NT2/D1 (cell line): Measurements from ENCODE around the gene PFKFB3.
"Not testable (repeated sequence)": the region's sequence is repeated elsewhere in the genome, so short reads cannot be mapped to it uniquely, and the experiment has no call there.

Experiments used
- DNase-seq: peaks from one replicate; pipeline ENCODE4 v3.0.0-alpha.2; 2011; ENCODE audit warnings: low read depth, low spot score
- H3K27me3 ChIP-seq: 2 replicates; pipeline ENCODE4 v1.6.0; 2011; ENCODE audit warnings: mild to moderate bottlenecking; ENCODE audit not compliant: insufficient read length, insufficient read depth
- H3K36me3 ChIP-seq: 2 replicates; pipeline ENCODE4 v1.6.1; 2011; ENCODE audit warnings: mild to moderate bottlenecking, low read length, mixed read lengths; ENCODE audit not compliant: insufficient read depth, insufficient read length
- H3K4me1 ChIP-seq: 2 replicates; pipeline ENCODE4 v1.5.1; 2011; ENCODE audit not compliant: insufficient read depth, insufficient read length
- H3K4me3 ChIP-seq: 2 replicates; pipeline ENCODE4 v1.5.1; 2011; ENCODE audit warnings: low read depth; ENCODE audit not compliant: insufficient read length
- H3K9ac ChIP-seq: 2 replicates; pipeline ENCODE4 v1.6.0; 2011; ENCODE audit warnings: low read depth; ENCODE audit not compliant: insufficient read length
- H3K9me3 ChIP-seq: 2 replicates; pipeline ENCODE4 v1.5.1; 2011; ENCODE audit warnings: mild to moderate bottlenecking, low read length; ENCODE audit not compliant: insufficient read depth
- SUZ12 ChIP-seq: IDR thresholded peaks from 2 replicates; pipeline ENCODE4 v1.6.1; 2011; ENCODE audit not compliant: insufficient read length, insufficient read depth; ENCODE audit errors: extremely low read depth
- YY1 ChIP-seq: IDR thresholded peaks from 2 replicates; pipeline ENCODE4 v1.6.1; 2011; ENCODE audit not compliant: insufficient read length, insufficient read depth
- ZNF274 ChIP-seq: IDR thresholded peaks from 2 replicates; pipeline ENCODE4 v1.6.1; 2011; ENCODE audit warnings: mild to moderate bottlenecking, low read depth, low read length

PFKFB3 gene

DNA sequence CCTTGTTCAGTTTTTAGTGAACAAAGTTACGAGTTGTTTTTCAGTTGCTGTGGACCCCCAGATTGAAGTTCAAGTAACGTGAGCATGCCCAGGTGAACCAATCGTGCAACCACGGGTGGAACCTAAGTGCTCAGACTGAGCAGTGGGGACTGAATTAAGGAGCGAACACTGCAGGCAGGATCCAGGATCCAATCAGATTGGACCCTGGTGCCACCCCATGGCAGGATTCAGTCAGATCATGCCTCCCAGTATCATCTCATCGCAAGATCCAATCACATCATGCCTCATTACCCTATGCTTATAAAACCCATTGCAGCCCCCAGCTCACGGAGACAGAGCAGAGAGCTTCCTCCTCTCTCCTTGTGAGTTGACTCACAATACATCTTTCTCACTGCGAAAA lies 80.9 kb downstream of the PFKFB3 start:
- no peaks in the 10 kb centered on the region for H3K36me3 ChIP-seq
- TF ChIP-seq ZNF274 (no peak), YY1 (no peak), SUZ12 (no peak)
- H3K27me3 ChIP-seq, result no peaks in the 10 kb centered on the region
- H3K4me1 ChIP-seq, result peaks cover 4% of the 10 kb centered on the region
- no peaks in the 10 kb centered on the region for H3K9me3 ChIP-seq
- no peak overlapping the region for H3K9ac ChIP-seq
- DNase-seq, result no peak
- H3K4me3 ChIP-seq, result no peak overlapping the region

DNA sequence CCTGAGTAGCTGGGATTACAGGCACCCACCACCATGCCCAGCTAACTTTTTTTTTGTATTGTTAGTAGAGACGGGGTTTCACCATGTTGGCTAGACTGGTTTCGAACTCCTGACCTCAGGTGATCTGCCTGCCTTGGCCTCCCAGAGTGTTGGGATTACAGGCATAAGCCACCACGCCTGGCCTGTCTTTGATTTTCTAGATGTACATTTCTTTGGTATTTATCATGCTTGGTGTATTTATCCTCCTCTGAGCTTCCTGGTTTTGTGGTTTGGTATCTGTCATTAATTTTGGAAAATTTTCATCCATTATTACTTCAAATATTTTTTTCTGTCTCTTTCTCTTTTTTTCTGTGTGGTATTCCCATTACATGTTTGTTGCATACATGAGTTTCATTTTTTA lies 87.9 kb downstream of the PFKFB3 start:
- not testable (repeated sequence) for H3K27me3 ChIP-seq, H3K9ac ChIP-seq, DNase-seq, H3K4me3 ChIP-seq, H3K4me1 ChIP-seq, H3K9me3 ChIP-seq, H3K36me3 ChIP-seq

DNA sequence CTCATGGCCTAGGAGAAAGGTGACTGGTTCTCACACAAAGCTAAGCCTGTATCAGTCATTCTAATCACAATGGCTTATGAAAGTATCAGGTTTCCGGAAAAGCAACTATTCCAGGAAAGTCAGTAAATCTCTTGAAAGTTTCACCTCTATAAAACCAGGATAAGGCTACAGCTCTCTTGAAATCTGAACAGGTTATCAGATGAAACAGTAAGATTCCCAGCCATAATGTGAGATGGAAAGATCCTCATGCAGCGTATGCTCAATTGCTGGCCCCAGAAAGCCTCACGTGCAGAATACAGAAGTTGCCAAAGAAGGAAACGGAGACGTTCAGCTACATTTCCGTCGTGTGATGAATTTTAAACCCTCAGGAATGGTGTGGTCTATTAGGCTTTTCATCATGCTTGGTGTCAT lies 90.0 kb downstream of the PFKFB3 start:
- Histone ChIP-seq H3K4me1 (no peaks in the 10 kb centered on the region), H3K27me3 (no peaks in the 10 kb centered on the region), H3K4me3 (no peak overlapping the region), H3K9ac (no peak overlapping the region), H3K9me3 (peaks cover 9% of the 10 kb centered on the region; the same call in 1 of the 2 replicates), H3K36me3 (no peaks in the 10 kb centered on the region)
- DNase-seq, result no peak
- no peak for TF ChIP-seq YY1
- no peak for TF ChIP-seq ZNF274

DNA sequence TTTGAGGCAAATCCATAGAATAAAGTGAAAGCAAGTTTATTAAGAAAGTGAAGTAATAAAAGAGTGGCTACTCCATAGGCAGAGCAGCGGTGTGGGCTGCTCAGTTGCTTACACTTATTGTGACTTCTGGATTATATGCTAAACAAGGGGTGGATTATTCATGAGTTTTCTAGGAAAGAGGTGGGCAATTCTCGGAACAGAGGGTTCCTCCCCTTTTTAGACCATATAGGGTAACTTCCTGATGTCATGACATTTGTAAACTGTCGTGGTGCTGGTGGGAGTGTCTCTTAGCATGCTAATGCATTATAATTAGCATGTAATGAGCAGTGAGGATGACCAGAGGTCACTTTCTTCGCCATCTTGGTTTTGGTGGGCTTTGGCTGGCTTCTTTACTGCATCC lies 93.7 kb downstream of the PFKFB3 start:
- not testable (repeated sequence) for H3K4me3 ChIP-seq, H3K4me1 ChIP-seq, H3K27me3 ChIP-seq, H3K36me3 ChIP-seq, H3K9me3 ChIP-seq, H3K9ac ChIP-seq, DNase-seq

DNA sequence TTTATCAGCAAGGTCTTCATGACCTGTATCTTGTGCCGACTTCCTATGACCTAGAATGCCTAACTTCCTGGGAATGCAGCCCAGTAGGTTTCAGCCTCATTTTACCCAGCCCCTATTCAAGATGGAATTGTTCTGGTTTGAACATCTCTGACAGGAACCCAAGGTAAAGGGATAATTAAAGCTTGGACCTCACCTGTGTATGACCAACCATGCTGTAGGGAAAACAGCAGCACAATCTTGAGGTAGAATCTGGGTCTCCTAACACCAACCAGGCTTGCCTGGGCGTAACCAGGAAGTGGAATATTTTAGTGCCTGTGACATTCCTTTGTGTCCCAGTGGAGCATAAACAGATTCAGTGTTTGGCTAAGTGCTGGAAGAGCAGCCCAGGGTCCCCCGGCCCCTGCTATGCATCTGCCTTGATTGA lies 94.1 kb downstream of the PFKFB3 start:
- H3K9ac ChIP-seq, result no peak overlapping the region
- TF ChIP-seq YY1 (no peak), ZNF274 (no peak), SUZ12 (no peak)
- DNase-seq, result no peak
- H3K9me3 ChIP-seq, result peaks cover 9% of the 10 kb centered on the region; the same call in 1 of the 2 replicates
- peaks cover 3% of the 10 kb centered on the region for H3K4me1 ChIP-seq
- no peak overlapping the region for H3K4me3 ChIP-seq
- no peaks in the 10 kb centered on the region for H3K36me3 ChIP-seq
- no peaks in the 10 kb centered on the region for H3K27me3 ChIP-seq

DNA sequence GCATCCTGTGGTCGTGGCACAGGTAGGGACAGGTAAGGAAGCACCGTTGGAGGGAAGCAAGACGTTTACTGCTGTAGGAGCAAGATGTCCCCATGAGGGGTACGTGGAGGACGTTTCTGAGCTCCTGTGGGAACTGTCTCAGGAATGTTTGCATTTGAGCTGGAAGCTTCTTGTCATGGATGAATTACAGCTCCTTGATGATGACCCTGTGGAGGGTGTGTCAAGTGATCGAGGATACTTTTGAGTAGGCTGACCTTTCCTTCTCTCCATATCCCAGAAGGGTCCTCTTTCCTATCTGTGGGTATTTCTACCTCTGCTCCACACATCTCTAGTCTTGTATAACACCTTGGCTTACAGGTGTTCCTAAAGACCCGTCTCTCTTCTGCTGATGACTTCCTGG lies 94.8 kb downstream of the PFKFB3 start:
- Histone ChIP-seq H3K4me1 (peaks cover 3% of the 10 kb centered on the region), H3K9me3 (peaks cover 9% of the 10 kb centered on the region; the same call in 1 of the 2 replicates), H3K36me3 (no peaks in the 10 kb centered on the region), H3K9ac (no peak overlapping the region), H3K27me3 (no peaks in the 10 kb centered on the region), H3K4me3 (no peak overlapping the region)
- TF ChIP-seq YY1 (no peak), SUZ12 (no peak), ZNF274 (no peak)
- DNase-seq, result no peak

DNA sequence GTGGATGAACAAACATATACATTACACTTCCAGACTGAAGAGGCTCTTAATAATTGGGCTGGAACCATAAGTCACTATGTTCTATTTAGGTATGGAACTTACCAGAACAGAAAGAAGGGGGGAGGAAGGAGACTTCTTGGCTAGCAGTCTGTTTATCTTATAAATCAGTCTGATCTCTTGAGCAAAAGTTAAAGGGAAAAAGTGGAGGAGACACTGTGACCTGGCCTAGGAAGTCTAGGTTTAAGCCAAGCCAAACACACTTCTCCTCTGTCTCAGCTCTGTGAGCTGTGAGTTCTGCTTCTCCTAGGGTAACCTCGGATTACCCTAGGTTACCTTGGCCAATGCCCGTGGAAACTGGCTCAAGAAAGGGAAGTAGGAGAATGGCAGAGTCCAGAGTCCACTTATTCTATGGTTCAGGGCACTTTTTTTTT lies 95.2 kb downstream of the PFKFB3 start:
- Histone ChIP-seq H3K4me1 (peaks cover 3% of the 10 kb centered on the region), H3K4me3 (no peak overlapping the region), H3K9me3 (peaks cover 9% of the 10 kb centered on the region; the same call in 1 of the 2 replicates), H3K36me3 (no peaks in the 10 kb centered on the region), H3K9ac (no peak overlapping the region), H3K27me3 (no peaks in the 10 kb centered on the region)
- no peak for TF ChIP-seq YY1
- no peak for TF ChIP-seq SUZ12
- no peak for TF ChIP-seq ZNF274
- DNase-seq, result no peak

DNA sequence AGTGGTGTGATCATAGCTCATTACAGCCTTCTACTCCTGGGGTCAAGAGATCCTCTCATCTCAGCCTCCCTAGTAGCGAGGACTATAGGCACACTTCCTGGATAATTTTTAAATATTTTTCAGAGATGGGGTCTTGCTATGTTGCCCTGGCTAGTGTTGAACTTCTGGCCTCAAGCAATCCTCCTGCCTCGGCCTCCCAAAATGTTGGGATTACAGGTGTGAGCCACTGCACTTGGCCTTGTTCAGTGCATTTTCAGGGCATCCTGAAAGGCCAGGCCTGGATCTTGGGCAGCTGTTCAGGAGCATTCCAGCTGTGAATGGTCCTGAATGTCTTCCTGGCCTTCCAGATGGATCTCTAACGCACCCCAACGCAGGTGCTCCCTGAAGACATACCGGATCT lies 95.7 kb downstream of the PFKFB3 start:
- Histone ChIP-seq H3K36me3 (no peaks in the 10 kb centered on the region), H3K9ac (no peak overlapping the region), H3K27me3 (no peaks in the 10 kb centered on the region), H3K4me1 (peaks cover 3% of the 10 kb centered on the region), H3K9me3 (peaks cover 9% of the 10 kb centered on the region; the same call in 1 of the 2 replicates), H3K4me3 (no peak overlapping the region)
- TF ChIP-seq YY1 (no peak), ZNF274 (no peak), SUZ12 (no peak)
- DNase-seq, result no peak
